NCI-H526 treated with DMSO at 0.1 percent for 48 hours (cell line): ENCODE data around the gene ISCU.
"Not testable (repeated sequence)": the region's sequence is repeated elsewhere in the genome, so short reads cannot be mapped to it uniquely, and the experiment has no call there.

Experiments
- DNase-seq: peaks from one replicate; lab custom pipeline; 2025; lab: John Stamatoyannopoulos, UW

ISCU gene

DNA sequence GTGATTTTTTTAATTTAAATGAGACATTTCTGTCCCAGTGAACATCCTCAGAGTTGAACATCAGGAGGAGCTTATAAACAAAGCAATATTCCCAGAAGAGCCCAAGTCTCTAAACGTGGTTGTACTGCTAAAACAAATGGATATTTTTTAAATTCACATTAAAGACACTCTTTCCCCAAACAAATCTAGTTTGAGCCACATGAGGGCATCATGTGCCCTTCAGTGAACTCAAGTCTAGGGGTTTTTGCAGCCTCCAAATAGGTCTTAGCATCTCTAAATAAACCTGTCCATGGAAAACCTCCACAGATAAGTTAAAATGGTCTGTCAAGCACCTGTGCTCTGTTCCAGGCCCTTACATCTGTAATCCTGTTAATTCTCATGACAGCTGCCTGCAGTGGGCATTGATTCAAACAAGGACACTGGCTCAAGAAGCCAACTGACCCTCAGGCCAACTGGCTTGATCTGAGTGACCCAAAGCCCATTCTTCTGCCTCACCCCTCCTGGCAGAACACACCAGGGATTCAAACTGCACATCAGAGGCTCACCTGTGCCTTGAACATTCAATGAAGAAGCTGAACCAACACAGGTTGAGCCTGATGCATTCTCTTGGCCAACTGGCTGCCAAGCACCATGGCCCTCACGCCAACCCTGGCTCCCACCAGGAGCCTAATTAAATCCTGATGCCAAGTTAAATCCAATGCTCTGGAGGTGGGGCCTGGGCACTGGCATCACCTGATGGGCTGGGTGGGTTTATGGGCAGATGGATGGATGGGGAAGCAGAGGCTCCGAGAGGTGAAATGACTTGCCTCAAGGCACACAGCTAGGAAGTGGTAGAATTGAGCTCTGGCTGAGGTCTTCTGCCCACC is 8.6 kb downstream of the ISCU start:
- DNase-seq, result no peak

DNA sequence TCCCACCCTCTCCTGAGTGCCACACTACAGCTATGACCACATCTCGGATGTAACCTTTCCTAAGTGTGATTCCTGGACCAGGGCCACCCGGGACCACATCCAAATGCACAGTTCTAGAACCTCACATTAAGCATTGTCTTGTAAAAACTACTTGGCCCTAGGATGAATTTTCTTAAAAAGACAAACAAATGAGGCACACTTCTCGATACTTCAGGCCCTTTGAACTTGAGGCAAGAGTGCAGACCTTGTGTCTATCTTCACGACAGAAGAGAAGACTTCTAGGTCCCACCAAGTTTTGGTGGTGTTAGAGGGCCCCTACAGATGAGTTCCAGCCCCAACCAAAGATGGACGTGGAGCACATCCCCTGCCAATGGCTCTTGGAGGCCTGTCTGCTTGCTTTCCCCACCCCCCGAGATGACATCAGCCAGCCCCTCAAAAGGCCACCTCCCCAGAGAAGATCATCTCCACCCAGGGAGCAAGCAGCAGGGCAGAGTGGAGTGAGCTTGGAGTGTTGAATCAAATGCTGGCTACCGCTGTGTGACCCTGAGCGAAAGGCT is 9.3 kb downstream of the ISCU start:
- no peak for DNase-seq

DNA sequence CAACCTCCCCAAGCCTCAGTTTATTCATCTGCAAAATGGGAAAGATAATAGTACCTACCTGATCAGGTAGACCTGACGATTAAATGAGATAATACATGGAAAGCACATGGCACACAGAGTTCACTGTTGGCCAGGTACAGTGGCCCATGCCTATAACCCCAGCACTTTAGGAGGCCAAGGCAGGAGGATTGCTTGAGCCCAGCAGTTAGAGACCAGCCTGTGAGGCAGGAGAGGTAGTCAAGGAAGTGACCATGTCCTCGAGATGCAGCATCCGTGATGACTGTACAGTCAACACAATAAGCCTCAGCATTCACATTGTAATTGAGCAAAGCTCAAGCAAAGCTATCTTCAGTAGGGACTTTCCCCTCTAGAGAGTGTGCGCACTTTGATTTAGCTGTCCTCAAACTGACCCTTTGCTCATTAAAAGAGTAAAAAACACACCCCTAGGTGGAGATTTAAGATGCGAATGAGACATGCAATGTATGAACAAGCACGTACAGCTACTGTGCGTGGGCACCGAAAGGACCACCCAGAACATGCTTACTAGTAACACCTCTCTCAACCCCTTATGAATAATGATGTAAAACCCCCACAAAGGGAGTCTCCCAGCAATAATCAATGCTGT is 9.9 kb downstream of the ISCU start:
- no peak for DNase-seq

DNA sequence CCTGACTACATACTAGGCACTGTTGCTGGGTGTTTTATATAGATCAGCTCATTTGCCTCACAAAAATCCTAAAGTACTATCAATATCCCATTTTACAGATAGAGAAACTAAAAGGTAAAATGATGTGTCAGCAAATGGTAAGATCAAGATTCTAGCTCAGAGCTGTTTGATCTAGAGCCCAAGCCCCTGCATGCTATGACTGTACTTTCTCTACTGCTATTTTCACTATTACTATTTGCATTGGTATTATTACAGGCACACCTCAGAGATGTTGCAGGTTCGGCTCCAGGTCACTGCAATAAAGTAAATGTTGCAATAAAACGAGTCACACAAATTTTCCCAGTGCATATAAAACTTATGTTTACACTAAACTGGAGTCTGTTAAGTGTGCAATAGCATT is 10.9 kb downstream of the ISCU start:
- no peak for DNase-seq

DNA sequence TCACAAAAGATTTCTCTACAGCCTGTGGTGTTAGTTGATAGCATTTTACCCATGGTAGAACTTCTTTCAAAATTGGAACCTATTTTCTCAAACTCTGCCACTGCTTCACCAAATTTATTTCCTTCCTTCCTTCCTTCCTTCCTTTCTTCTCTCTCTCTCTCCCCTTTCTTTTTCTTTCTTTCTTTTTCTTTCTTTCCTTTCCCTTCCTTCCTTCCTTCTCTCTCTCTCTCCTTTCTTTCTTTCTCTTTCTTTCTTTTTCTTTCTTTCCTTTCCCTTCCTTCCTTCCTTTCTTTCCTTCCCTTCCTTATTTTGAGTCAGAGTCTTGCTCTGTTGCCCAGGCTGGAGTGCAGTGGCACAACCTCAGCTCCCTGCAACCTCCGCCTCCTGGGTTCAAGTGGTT is 11.9 kb downstream of the ISCU start:
- DNase-seq, result not testable (repeated sequence)

DNA sequence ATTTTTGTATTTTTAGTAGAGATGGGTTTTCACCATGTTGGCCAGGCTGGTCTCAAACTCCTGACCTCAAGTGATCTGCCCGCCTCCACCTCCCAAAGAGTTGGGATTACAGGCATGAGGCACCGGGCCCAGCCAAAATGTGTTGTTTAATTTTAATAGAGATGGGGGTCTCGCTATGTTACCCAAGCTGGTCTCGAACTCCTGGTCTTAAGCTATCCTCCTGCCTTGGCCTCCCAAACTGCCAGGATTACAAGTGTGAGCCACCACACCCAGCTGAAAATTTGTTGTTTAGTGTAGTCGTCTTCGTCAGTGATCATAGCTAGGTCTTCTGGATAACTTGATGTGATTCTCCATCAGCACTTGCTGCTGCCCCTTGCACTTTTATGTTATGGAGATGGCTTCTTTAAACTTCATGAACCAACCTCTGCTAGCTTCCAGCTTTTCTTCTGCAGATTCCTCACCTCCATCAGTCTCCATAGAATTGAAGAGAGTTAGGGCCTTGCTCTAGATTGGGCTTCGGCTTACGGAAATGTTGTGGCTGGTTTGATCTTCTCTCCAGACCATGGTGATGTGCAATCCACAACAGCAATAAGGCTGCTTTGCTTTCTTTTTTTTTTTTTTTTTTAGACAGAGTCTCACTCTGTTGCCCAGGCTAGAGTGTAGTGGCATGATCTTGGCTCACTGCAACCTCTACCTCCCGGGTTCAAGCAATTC is 13.0 kb downstream of the ISCU start:
- DNase-seq, result no peak

DNA sequence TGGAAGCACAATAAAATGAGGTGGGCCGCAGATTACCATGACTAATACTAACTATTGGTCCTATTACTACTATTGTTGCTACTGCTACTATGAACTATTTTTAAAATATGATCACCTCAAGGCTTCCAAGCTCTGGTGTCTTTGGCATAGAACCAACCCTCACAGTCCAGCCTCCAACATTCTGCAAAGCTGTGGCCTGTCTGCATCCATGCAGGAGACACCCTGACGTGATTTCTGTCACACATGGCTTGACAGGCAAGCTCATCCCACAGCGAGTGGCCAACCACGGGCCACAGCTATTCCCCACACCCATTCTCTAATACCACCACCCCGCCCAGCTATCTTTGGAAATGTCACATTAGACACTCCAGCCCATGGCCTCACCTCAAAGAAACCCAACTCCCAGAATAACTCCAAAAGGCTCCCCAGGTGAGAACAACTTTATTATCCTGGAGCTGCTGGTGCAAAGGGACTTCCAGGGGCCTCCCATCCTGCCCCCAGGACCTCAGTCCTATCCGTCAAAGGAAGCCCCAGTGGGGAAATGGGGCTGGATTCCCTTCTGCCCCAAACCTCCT is 14.4 kb downstream of the ISCU start:
- DNase-seq, result no peak

DNA sequence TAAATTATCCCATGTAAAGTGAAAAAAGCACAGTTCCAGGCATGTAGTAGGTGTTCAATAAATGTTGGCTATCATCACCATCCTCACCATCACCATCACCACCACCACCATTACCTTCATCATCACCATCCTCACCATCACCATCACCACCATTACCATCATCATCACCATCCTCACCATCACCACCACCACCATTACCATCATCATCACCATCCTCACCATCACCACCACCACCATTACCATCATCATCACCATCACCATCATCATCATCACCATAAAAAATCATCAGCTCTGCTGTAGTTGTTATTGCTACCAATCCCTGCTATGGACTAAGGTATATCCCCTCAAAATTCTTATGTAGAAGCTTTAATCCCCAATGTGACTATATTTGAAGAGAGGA is 15.1 kb downstream of the ISCU start:
- DNase-seq, result no peak

DNA sequence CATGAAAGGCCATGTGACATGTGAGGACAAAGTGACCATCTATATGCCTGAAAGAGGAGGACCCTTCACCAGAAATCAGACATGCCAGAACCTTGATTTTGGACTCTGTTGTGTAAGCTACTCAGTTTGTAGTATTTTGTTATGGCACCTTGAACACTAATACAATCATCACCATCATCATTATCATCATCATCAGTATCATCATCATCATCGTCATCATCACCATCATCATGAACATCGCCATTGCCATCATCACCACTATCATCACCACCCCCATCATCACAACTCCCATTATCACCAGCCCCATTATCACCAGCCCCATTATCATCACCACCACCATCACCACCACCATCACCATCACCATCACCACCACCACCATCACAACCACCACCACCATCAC is 15.9 kb downstream of the ISCU start:
- no peak for DNase-seq

DNA sequence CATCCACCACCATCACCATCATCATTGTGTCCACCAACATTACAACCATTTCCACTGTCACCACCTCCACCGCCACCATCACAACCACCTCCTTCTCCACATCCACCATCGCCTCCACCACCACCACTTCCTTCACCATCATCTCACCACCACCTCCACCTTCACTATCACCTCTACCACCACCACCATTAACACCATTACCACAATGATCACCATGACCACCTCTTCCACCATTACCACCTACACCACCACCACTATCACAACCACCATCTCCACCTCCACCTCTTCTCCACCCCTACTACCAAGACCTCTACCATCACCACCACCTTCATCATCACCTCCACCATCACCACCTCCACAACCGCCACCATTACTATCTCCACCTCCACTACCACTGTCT is 16.4 kb downstream of the ISCU start:
- no peak for DNase-seq

DNA sequence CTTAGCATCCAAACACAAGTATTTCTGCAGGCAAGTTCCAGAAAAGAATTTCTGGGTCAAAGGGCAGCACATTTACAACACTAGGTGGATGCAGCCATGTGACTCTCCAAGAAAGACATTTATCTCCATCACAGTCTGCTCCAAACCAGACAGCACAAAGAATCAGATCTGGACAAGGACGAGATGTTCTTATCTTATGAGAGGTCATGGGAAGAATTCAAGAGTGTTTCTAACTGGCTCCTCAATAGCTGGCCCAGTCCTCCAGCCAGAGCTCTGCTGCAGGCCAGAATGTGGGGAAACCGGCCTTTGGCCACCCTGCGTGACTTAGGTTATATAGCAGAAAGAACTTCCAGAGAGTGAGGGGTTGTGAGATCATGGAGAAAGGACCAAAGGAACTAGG is 18.1 kb downstream of the ISCU start:
- no peak for DNase-seq

DNA sequence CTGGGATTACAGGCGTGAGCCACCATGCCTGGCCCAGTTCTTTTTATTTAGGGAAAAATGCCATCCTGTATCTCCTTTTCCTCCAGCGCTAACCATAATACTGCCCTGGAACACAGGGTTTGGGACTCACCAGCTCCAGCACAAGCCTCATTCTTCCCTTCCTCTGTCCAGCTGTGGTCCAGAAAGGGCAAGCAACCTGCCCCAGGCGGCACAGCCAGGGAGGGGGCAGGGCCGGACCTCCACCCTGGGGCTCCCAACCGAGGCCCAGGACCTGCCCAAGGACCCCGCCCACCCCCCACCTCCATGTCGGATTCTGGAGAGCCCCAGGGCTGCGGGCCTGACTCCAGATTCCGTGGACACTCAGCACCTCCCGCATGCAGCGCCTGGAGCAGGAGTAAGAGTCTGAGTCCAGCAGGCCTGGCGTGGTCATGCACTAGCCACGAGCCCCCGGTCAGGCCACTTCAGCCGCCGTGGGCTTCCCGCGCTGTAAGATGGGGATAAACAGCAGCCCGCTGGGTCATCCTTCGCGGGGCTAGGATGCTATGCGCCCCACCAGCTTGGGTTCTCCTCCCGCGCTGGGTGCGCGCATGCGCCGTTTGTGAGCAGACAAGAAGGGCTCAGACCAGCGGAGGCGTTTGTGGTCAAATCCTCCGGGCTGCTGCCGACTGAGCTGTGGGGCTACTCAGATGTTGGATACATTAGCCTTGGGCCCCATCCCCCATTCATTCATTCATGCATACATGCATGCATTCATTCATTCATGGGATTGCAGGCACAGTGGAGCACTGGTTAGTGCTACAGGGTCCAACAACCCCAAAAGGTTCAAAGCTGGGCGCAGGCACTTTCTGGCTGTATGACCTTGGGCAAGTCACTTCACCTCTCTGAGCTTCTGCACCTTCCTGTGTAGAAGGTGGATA is 19.2 kb downstream of the ISCU start:
- DNase-seq, result no peak

DNA sequence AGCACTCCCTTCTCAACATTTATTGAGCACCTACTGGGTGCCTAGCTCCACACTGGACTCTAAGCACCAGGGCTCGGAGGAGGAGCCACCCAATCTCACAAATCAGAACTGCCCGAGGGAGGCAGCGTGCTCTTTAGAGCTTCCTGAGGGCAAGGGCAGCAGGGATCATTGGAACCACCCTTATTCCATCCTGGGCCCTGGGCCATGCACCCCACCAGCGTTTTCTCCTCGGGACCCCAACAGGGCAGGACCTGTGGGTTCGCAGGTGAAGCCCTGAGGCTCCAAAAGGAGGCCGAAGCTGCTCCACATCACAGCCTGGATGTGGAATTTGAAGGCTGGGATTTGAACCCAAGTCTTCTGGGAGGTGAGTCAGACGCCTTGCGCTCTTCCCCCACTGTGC is 20.1 kb downstream of the ISCU start:
- no peak for DNase-seq

DNA sequence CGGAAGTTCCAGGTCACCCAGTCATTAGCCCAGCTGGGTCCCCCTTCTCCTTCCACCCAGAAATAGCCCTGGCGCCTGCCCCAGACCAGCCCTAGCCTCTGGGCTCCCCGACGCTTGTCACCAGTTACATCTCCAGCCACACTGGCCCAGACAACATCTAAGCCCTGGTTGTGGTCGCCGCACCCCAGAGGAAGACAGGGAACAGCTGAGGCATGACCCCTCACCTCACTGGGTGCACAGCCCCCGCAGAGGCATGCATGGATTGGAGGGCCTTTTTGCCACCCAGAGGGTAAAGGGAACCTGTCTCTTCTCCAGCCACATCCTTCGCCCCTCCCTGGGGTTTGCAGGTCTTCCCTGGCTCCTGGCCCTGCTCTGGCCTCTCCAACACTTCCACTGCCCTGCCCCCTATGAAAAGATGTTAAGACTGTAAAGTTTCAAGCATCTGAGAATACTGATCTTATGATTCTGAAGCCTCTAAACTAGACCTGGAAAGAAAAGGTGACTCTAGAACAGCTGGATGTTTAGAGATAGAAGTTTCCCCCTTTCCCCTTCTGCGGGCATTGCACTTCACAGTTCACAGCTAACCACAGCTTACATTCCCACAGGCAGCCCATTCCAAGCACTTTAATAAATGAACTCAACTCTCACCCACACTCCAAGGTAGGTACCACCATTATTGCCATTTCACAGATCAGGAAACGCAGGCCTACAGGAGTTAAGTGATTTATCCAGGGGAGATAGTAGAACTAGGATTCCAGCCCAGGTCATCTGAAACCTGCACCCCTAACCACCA is 20.8 kb downstream of the ISCU start:
- no peak for DNase-seq

DNA sequence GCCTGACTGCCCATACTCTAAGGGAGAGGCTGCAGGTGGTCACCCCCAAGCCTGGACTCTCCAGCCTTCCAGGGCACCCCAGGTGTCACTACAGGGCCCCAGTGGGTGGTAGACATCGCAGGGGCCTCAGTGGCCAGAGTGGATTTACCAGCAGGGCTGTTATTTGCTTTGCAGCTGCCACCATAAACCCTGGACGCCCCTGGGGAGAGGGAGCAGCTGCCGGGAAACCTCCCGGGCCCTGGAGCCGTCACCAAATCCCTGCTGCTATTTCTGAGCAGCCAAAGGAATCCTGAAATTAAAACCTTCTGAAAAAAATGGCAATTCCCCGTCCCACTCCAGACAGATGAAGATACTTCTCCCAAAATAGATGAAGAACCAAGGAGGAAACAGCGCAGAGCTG is 21.6 kb downstream of the ISCU start:
- DNase-seq, result no peak

DNA sequence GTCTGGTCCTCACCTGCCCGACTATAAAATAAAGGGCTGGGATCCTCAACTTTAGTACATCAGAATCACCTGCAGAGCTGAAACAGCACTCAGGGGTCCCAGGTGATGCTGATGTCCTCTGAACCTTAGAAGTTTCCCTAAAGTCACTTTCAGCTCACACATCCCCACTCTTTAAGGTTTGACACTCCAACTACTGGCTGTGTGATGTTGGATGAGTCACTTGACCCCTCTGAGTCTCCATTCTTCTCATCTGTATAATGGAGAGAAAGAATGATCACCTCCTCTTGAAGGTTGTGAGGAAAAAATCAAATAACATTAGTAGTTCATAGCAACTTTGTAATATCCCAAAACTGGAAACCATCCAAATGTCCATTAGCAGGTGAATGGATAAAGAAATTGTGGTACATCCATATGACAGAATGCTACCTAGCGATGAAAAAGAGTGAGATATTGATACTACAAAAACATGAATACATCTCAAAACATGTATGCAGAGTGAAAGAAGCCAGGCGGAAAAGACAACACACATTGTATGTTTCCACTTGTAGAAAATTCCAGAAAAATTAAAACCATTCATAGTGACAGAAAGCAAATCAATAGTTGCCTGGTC is 22.2 kb downstream of the ISCU start:
- DNase-seq, result no peak

DNA sequence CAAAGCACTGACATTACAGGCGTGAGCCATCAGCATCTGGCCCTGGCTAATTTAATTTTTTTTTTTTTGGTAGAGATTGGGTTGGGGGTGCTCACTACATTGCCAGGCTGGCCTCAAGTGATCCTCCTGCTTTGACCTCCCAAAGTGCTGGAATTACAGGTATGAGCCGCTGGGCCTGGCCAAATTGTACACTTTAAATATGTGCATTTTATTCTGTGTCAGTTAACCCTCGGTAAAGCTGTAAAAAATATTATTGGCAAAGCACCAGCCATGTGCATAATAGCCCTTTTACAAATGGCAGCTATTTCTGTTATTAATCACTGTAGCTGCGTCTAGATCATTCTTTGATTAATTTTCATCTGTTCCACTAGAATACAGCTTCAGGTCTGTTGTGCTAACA is 23.5 kb downstream of the ISCU start:
- no peak for DNase-seq

DNA sequence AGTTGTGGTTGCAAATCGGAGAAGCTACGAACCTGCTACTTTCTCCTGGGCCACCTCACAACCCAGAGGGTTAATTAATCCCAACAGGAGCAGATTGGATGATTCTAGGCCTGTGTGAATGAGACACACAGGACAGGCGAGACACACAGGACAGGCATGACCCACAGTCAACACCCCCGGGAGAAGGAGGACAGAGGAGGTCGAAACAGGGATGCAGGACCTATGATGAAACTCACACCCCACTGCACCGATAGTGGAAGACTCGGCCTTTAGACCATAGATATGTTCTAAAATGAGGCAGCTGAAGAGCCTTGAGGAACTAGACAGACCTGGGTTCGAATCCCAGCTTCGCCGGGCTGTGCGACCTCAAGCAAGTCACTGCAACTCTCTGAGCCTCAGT is 23.9 kb downstream of the ISCU start:
- DNase-seq, result no peak

DNA sequence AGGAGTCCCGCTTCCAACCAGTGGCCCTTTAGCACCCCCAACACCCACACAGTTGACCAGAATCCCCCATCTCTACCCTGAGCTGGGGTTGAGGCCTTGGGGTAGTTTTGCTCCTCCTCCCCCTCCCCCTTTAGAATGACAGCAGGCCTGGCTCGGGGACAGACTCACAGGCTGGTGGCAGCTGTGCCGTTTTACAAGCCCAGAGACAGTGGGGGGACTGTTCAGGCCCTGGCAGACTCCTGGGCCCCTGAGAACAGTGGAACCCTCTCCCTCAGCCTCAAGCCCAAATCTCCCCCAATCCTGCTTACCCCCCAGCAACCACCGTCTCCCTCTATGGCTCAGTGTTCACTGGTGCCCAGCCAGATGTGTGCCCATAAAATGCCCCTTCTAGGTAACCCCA is 25.4 kb downstream of the ISCU start:
- DNase-seq, result no peak
